ENCODE results near the gene F2.

The F2 gene

GRCh38 chr11:46743693-46744339, 24.8 kb downstream of the F2 start:
- no peak for DNase-seq

GRCh38 chr11:46745328-46745727, 26.3 kb downstream of the F2 start:
- DNase-seq: no peak

GRCh38 chr11:46745995-46746394, 27.0 kb downstream of the F2 start:
- DNase-seq: no peak

GRCh38 chr11:46747150-46747549, 28.1 kb downstream of the F2 start:
- no peak for DNase-seq

GRCh38 chr11:46755962-46756361, 36.9 kb downstream of the F2 start:
- peak; percentile 3 for DNase-seq

GRCh38 chr11:46759196-46759595, 40.2 kb downstream of the F2 start:
- no peak for DNase-seq

- no peak for DNase-seq
These were observed 41.6 kb downstream of the F2 start for GRCh38 chr11:46760429-46761128.

GRCh38 chr11:46761807-46762206, 42.8 kb downstream of the F2 start:
- no peak for DNase-seq

GRCh38 chr11:46762248-46762647, 43.2 kb downstream of the F2 start:
- no peak for DNase-seq

GRCh38 chr11:46766656-46767055, 47.6 kb downstream of the F2 start:
- DNase-seq: no peak

GRCh38 chr11:46769636-46770221, 50.7 kb downstream of the F2 start:
- no peak for DNase-seq

- DNase-seq: no peak
These were observed 57.9 kb downstream of the F2 start for GRCh38 chr11:46776878-46777277.

- no peak for DNase-seq
These were observed 59.4 kb downstream of the F2 start for GRCh38 chr11:46778416-46778815.
